ENCODE data around the gene TRIP10.

Gene TRIP10

DNA sequence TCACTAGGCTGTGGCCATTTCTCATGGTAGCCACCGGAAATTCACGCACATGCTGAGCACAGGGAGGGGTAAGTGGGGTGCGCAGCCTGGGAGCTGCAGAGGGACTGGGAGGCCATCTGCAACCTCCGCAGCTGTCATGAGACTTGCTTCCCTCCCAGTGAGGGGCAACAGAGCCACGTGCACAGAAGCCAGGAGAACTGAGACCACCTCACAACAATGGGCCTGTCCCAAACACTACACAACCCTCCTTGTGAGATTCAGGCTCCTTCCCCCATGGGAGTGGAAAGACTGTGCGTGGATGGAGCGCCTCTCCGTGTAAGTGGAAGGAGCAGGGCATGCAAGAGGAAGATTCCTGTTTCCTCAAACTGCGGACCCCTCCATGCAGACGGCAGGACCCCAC is 27.9 kb upstream of the TRIP10 start:
- DNase-seq, result no peak

DNA sequence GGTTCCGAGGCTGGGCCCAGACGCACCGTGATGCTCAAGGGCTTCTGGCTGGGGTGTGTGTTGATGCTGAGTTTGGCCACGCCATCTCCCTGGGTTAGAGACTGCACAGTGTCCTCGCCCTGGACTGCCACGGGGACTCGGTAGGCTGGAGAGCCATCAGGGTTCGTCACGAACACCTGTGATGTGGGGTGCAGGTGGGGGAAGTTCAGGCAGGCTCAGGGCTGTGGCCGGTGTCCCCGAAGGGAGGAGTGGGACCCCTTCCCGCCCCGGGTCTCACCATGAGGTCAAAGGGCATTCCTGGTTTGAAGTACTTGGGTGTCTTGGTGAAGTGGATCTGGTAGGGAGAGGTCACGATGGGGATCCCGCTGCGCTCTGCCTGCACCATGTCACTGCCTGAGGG is 27.2 kb upstream of the TRIP10 start:
- no peak for DNase-seq

DNA sequence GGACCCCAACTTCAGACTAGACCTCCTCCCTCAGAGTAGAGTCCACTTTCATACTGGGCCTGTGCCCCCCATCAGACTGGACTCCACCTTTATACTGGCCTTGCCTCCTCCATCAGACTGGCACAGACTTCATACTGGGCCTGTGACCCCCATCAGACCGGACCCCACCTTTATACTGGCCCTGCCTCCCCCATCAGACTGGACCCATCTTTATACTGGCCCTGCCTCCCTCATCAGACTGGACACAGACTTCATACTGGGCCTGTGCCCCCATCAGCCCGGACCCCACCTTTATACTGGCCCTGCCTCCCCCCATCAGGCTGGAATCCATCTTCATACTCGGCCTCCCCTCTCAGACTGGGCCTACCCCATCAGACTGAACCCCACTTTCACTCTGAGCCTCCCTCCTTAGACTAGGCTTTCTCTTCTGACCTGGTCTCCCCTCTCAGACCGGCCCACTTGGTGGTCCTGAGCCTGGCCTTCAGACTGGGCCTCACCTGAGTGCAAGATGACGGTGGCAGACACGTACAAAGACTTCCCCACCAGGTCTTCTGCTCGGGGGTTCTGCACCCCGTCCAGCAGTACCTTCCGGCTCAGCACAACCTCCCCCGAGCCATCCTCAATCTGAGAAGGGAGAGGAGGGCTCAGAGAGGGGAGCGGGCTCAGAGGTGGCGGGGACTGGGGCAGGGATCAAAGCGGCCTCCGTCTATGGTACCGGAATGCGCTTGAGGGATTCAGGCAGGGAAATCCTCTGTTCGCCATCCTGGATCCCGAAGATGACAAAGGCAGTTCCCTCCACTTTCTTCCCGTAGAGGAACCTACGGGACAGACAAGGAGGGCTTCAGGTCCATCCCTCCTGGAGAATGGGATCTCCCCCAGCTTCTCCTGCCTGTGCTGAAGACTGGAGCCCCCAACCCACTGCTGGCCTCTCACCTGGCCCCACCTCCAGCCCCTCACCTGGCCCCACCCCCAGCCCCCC is 26.5 kb upstream of the TRIP10 start:
- DNase-seq, result no peak

GRCh38 chr19:6713773-6714692 is 25.4 kb upstream of the TRIP10 start:
- DNase-seq, result no peak

DNA sequence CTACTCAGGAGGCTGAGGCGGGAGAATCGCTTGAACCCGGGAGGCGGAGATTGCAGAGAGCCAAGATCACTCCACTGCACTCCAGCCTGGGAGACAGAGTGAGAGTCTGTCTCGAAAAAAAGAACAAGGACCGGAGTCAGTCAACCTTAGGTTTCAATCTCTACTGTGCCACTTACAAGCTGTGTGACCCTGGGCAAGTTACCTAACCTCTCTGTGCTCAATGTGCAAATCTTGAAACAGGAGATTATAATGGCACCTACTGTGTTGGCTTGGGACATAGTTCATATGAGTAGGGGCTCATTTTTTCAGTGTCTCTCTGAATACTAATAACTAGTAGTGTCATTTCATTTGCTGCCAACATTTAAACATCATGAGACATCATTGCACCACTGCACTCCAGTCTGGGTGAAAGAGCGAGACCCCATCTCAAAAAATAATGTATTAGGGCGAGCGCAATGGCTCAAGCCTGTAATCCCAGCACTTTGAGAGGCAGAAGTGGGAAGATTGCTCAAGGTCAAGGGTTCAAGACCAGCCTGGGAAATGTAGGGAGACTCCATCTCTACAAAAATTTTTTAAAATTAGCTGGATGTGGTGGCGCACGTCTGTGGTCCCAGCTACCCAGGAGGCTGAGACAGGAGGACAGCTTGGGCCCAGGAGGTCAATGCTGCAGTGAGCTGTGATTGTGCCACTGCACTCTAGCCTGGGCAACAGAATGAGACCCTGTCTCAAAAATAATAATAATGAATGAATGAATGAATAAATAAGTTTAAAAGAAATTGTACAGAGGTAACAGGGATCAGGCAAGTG is 24.5 kb upstream of the TRIP10 start:
- DNase-seq, result no peak

DNA sequence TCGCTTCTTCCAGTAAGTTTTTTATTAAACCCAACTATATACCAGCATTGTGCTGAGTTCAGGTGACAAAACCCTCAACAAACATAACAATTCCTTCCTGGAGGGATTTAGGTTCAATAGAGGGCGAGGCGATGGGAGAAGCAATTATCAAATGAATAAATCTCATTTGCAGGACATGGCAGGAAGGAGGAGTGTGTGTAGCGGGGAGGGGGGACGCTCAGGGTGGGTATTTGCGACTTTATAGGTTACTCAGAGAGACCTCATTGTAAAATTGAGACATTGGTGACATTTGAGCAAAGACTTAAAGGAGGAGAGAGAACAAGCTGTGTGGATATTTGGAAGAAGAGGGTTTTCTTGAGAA is 22.9 kb upstream of the TRIP10 start:
- DNase-seq, result no peak

DNA sequence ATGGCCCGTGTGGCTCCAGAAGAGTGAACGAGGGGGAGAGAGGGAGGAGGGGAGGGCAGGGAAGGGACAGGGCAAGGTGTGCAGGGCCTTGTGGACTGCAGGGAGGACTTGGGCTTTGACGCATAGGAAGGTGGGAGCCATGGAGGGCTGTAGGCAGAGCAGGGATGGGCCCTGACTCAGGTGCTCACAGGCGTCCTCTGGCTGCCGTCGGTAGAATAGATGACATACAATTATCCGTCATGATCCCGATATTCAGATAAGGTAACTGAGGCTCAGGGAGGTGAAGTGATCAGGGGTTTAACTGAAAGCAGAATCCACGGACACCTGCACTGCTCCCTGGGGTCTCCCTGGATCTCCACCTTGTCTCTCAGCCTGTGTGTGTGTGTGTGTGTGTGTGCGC is 22.4 kb upstream of the TRIP10 start:
- no peak for DNase-seq

GRCh38 chr19:6717441-6717971 is 22.0 kb upstream of the TRIP10 start:
- DNase-seq, result no peak

DNA sequence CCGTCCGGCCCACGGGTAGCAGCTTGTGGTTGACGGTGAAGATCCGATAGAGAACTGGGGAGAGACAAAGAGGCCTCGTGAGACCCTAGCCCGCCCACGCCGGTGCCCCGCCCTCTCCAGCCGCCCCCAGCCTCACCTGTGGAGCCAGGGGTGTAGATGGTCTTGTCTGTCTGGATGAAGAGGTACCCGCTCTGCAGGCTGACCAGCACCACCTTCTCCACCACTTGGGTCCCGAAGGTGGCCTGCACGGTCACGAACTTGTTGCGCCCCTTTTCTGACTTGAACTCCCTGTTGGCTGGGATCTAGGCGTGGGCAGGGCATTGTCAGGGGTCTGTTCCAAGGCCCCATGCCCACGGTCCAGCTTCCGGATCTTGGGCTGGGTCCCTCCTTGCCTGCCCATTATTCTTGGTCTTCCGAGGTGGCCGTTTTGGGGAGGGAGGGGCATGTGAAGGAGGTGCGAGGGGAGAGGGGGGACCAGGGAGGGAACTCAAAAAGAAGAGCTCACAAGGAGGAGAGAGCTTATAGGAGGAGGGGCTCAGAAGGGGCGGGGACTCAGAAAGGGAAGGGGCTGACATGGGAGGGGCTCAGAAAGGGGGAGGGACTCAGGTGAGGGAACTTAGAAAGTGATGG is 21.3 kb upstream of the TRIP10 start:
- DNase-seq, result no peak

DNA sequence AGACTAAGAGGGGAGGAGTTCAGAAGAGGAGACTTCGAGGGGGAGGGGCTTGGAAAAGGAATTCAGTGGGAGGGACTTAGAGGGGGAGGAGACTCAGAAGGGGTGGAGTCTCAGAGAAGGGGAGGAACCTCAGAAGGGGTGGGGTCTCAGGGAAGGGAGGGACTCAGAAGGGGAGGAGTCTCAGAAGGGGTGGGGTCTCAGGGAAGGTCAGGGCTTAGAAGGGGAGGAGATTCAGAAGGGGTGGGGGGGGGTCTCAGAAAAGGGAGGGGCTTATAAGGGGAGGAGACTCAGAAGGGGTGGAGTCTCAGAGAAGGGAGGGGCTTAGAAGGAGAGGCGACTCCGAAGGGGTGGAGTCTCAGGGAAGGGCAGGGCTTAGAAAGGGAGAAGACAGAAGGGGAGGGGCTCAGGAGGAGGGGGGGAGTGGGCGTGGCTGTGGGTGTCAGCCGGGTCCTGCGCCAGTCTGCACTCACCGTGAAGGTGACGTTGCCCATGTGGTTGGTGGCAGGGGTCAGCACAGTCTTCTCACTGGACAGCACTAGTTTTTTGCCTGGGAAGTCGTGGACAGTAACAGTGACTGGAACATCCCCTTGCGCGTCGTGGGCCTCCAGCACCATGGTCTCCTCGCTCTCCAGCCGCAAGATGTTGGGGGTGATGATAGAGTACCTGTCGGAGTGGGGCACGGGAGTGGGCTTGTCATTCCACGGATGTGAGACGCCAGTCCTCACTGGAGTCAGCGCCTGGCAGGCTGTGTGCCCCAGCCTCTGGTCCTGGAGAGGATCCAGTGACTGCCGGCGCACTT is 20.5 kb upstream of the TRIP10 start:
- DNase-seq, result peak; percentile 34

DNA sequence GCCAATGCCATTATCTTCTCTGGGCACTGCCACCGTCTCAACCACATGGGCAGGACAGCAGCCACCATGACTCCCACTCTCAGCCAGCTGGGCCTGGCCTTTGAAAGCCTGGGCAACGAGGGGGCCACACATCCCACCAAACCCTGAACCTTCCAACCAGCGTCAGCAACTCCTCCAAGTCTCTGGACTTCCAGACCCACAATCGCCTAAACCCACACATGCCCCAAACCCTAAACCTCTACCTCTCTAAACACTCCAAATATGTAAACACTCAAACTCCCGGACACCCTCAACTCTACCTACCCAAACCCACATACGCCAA is 20.0 kb upstream of the TRIP10 start:
- no peak for DNase-seq

DNA sequence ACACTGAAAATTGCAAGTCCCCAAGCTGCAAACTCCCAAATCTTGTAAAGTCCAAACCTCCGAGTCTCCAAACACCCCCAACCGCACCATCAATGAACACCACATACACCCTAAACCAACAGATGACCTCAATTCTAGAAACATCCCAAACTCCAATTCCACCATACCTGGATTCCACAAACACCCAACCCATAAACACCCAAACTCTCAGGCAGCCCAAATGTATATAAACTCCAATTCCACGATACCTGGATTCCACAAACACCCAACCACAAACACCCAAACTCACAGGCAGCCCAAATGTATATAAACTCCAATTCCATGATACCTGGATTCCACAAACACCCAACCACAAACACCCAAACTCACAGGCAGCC is 19.5 kb upstream of the TRIP10 start:
- no peak for DNase-seq

DNA sequence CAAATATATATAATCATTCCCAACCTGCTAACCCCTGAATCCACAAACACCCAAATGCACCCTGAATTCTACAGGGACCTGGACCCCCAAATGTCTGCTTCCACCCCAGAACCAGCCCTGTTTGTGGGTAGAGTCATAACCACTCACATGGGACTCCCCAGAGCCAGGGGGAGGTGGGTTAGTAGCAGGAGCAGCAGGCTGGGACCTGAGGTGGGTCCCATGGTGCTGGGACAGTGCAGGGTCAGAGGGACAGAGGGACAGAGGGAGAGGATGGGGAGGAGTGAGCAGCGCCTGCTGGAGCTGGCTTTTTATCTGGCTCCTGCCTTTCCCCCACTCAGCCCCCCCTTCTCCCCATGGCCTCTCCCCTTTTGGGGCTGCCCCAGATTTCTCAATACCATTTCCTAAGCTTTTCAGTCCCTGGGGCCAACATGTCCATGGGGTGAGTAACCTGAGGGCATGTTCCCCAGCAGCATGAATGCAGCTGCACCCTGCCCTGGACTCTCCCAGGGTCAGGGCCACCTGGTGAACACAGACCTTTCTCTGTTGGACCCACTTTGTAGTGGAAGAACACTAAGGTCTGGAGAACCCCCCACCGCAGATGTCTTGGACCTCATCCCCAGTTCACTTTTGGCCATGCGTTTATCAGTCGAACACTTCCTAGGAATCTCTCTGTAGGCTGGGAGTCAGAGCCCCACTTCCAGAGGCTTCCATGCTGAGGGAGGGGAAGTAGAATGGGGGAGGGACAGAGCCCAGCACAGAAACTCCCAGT is 18.9 kb upstream of the TRIP10 start, which contains the start of gene C3:
Gene C3, minus strand, starts transcription at position 282 of the 769 bp plus-strand sequence. Its CDS starts 61 bp downstream, at position 221.
- DNase-seq, result no peak

GRCh38 chr19:6721138-6721474 is 18.4 kb upstream of the TRIP10 start:
- DNase-seq, result no peak

GRCh38 chr19:6721773-6722172 is 17.7 kb upstream of the TRIP10 start:
- DNase-seq, result no peak

DNA sequence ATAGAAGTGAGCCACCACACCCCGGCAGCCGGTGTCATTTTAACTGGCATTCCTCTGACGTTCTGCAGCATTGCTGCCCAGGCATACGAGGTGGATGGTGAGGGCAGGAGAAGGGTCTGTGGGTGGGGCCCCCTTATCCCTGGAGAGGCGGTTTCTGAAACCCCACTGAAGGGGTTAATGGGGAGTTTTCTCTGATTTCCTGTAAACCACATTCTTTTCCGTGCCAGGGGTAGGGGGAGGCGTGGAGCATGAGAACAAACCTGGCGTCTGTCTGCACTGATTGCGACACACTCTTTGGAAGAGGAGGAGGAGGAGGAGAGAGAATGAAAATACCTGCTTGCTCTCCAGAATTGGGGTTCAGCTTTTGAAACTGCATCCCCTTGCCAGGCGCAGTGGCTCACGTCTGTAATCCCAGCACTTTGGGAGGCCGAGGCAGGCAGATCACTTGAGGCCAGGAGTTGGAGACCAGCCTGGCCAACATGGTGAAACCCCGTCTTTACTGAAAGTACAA is 16.3 kb upstream of the TRIP10 start:
- no peak for DNase-seq

- DNase-seq, result no peak
Measured at GRCh38 chr19:6723738-6724137, 15.7 kb upstream of the TRIP10 start.

DNA sequence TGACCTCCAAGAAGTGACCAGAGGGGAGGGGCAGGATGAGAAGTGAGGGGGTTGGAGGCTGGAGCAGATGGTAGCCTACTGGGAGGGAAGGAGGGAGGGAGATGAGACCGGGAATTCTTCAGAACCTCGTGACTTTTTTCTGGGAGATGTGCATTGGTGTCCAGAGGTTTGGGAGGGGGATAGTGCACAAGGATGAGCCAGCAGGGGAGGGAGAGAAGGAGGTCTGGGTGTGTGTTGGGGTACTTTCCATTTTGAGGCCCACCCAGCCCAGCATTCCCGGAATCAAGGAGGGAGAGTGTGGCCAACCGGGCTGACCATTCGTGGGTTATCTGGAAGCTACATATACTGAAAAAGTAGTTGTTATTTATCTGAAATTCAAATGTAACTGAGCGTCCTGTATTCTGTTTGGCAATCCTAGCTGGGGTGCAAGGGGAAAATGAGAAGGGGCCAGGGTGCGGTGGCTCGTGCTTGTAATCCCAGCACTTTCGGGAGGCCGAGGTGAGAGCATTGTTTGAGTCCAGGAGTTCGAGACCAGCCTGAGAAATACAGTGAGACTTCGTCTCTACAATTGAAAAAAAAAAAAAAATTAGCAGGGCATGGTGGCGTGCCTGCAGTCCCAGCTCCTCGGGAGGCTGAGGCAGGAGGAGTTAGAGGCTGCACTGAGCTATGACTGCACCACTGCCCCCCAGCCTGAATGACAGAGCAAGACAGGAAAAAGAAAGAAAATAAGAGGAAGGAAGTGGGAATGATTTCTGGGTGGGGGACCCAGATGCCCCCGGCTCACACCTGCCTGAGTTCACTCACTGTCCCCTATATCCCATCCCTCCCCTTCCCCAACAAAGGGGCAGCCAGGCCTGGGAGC is 14.6 kb upstream of the TRIP10 start:
- no peak for DNase-seq

DNA sequence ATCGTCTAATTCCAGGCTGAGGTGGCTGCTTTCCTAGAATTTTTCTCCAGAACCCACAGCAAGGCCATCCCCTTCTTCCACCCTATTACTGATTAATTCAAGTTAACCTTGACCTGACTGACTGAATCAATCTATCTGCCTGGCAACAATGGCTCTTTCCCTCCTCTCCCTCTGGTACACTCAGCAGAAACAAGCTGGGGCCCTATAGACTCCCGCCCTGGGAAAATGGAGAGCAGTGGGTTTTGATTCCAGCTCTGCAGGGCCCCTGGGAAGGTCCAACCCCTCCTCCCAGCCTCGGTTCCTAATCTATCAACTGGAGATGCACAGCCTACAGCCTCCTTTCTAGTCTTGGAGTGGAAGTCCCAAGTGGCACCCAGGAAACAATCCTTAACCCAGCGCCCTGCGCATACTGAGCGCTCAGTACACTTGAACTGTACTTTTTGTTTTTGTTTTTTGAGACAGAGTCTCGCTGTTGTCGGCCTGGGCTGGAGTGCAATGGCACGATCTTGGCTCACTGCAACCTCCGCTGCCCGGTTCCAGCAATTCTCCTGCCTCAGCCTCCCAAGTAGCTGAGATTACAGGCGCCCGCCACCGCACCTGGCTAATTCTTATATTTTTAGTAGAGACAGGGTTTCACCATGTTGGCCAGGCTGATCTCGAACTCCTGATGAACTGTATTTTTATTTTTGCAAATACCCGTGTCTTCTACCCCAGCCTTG is 13.8 kb upstream of the TRIP10 start:
- DNase-seq, result no peak
